CD4-positive, alpha-beta T cell treated with Interleukin-6 at 100 ng/mL for 8 hours (primary cell): ENCODE measurements around the gene TMEM8B.

Source experiments
- DNase-seq: peaks from one replicate; pipeline ENCODE4 v3.0.0-alpha.2; 2020; ENCODE audit warnings: mixed read lengths, low spot score

The TMEM8B gene

DNA sequence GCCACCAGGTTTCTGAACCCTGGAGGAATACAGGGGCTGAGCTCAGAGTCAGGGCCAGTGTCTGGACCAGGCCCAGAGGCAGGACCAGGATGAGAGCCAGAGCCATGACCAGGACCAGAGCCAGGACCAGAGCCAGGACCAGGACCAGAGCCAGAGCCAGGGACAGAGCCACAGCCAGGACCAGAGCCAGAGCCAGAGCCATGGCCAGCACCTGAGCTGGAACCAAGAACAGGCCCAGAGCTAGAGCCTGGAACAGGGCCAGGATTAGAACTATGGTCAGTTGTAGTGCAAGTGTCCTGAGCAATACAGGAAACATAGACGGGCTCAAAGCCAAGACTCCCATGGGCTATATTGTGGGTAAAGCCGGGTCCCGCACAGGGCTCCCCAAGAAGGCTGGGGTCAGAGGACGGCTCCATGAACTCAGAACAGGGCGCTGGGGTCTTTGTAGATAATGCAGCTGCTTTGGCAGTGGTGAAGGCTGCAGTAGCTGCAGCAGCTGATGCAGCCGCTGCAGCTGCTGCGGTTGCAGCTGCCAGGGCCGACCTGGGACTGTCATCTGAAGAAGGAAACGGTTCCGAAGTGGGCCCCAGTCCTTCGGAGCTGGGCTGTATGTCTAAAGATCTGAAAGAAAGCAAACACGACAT is 17.5 kb upstream of the TMEM8B start:
- DNase-seq, result no peak

- peak; percentile 97 for DNase-seq
Measured at GRCh38 chr9:35812025-35812602, 16.9 kb upstream of the TMEM8B start, which contains the start of gene SPAG8. Gene SPAG8 (minus strand): TSS chr9:35812262. CDS start chr9:35812147, 115 bp downstream.

DNA sequence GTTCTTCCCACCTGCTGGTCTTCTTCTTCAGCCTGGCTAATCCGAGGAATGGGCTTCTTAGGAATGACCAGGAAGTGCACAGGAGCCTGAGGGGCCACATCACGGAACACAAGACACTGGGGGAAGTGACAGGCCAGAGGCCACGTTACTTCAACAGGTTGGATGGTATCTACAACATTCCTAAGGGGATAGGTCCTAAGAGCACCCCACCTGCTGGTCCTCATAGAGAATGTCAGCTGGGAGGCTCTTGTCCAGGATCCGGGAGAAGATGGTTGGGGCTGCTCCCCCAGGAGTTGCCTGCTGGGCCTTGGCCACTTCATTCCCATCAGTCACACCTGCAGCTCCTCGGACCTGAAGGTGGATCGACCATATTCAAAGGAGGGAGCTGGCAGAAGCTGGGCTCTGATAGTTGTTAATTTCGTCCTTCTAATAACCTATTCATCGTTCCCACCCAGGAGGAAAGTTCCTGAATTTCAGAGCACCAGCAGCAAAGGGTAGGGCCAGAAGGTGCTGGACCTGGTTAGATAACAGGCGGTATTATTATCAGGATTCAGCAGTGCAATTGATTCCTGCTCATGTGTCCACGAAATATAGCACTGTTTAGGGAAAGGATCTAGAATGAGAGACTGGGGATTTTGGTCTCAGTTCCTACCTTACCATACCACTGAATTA is 15.5 kb upstream of the TMEM8B start:
- DNase-seq, result no peak

- peak; percentile 20 for DNase-seq
Measured at GRCh38 chr9:35814106-35814840, 14.8 kb upstream of the TMEM8B start.

GRCh38 chr9:35814841-35815543 is 14.0 kb upstream of the TMEM8B start, which contains the start of gene HINT2:
Gene HINT2 (minus strand): TSS chr9:35815042. CDS start chr9:35814979, 63 bp downstream.
- peak; percentile 97 for DNase-seq

DNA sequence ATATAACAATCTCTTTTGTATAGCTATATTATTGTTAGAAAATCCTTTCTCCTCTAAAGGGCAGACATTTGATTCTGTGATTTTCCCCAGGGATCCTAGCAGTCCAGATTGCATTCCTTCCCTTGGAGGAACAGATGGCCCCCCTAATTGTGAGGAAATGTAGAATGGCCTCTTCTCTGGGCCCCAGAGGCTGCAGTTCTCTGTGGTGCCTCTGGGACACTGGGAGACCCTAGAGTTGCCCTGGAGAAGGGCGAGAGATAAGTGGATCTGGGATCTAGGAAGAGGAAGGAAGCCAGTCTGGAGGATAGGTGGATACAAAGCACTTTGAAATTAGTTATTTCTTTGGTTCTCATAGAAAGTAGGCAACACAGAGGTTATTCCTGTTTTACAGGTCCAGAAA is 12.3 kb upstream of the TMEM8B start:
- DNase-seq, result no peak

GRCh38 chr9:35818341-35818740 is 10.7 kb upstream of the TMEM8B start:
- DNase-seq, result no peak

DNA sequence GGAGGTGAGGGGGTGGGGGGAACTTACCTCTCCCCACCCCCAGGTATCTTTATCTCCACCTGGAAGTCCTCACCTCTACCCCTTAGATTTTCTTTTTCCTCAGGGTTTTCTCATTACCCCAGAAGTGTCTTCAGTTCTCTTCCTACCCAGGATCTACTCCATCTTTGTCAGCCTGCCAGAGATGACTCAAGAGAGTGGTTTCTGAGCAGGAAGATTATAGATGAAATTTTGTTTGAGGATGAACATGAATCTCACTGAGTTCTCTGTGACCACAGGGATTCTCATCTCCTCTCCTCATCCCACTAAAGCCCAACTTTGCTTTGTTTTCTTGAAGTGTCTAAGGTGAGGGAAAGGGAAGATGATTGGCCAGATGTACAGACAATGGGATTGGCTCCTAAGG is 9.0 kb upstream of the TMEM8B start:
- no peak for DNase-seq

GRCh38 chr9:35822926-35823325 is 6.1 kb upstream of the TMEM8B start:
- DNase-seq, result no peak

DNA sequence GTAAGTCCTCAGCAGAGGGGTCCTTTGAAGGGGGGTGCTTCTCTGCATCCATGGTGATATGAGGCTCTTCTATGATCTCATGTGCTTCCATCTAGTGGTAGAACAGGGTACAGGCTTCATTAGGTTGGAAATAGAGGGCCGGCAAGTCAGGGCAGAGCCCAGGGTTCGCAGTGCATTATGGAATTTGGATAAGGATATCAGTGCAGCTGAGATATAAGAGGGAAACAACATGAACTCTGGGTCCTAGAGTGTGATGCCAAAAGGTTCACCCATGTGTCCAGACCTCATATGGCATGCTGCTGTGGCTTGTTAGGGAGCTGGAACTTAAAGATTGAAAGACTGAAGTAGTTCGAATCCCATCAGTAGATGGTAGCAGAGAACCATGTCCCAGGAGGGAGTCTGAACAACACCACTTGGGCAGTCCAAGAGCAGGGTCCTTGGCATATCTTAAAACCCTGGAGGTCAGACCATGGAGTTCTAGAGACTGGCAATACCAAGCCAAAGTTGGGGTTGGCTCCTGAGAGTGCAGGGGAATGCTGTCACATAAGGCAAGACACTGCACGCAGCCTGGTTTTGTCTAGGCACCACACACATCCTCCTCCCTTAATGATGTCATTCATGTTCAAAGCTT is 2.8 kb upstream of the TMEM8B start:
- DNase-seq, result peak; percentile 39

DNA sequence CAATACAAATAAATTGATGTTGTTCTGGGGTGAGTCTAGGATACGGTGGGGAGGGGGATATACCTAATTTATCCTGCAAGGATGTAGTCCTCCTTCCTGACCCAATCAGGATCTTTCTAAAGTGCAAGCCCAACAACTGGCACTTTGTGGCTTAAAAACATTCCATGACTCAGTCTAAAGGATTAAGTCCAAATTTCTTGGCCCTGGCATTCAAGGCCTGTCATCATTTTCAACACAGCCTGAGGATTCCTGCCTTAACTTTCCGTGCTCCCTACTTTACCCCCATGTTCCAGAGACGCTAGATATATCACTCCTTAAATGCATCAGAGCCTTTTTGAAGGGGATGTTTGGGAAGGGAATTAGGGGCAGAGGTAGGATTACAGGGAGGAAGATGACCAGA is 1.5 kb upstream of the TMEM8B start:
- DNase-seq, result no peak

DNA sequence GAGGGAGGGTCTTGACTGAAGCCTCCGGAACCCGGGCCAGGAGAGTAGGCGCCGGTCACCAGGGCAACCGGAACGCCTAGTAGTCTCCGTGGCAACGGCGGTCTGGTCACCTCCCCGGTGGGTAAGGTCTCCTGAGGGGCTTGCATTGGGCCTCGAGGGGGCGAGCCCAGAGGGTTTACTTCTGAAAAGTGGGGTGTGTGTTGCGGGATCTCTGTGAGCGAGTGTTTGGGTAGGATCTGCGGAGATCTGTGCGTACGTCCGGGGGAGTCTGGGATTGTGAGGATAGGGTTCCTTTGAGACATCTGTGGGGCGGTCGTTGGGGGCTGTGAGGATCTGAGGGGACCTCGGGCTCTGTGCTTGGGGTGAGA is 328 bp upstream of the TMEM8B start, which contains the start of gene FAM221B:
Gene FAM221B, minus strand, starts transcription at position 17 of the 368 bp plus-strand sequence. CDS start 2,571 bp downstream, outside the sequence.
- no peak for DNase-seq

GRCh38 chr9:35829764-35830096 is 702 bp downstream of the TMEM8B start:
- no peak for DNase-seq

DNA sequence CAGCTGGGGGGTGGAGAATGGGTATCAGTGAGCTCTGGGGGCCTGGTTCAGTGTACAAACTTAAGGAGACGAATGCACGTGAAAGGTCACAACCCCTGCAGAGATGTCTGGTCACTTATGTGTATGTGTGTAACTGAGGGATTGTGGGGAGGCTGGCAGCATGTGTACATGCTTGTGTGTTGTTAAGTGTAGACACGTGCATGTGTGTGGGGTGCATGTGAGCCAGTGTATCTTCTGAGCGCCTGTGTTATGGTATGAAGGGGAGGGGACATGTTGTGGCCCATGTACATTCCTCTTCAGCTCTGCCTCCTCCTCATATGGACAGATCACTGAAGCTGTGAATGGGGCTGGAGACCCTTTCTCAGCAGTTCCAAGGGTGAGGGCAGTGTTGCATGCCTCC is 2.0 kb downstream of the TMEM8B start:
- no peak for DNase-seq

DNA sequence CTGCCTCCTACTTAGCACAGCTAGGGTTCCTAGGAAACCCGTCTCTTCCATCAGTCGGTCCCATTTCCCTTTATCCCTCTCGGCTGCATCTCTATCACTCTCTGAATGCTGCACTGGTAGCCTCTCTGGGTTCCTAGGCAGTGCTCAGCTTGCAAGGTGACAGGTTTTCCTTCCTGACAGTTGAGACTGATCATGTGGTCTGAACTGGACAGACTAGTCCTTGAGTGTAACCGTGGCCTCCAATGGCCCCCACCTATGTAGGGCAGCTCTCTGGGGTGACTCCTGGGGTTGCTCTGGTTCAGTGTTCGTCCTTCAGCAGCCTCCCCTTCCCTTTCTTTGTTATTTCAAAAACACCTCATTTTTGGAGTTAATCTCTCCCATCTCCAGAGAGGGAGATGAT is 3.8 kb downstream of the TMEM8B start:
- DNase-seq, result no peak

DNA sequence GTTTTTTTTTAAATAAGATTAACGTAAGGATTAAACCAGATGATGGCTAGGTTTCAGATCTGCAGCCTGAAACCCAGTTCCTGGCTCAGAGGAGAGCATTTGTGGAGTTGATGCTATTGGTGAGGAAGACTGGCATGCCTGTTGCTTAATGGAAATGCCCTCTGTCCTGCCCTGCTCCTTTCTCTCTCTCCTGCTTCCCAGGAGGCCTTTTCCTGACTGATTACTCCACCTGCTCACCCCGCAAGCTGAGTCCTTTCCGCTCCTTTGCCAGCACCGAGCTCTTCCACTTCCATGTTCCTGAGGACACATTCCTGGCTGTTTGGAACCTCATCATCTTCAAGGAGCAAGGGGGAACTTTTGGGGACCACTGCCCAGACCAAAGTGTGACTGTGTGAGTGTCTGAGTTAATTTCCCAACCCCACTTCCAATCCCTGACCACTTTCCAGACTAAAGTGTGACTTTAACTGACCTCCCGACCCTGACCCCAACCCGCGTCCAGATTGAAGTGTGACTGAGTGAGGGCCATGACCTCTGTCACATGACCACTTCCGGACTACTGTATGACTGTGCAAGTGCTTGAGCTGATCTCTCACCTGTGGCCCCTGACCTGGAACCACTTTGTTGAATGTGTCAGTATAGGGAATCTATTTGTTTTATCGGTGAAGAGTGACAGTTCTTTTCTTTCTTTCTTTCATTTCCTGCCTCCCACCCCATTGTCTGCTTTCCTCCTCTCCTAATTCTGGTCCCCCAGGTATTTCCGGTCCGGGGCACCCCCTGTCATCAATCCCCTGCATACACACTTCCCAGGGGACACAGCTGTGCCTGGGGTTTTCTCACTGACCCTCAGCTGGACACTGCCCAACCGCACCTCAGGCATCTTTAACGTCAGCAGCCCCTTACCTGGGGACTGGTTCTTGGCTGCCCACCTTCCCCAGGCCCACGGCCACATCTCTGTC is 5.5 kb downstream of the TMEM8B start:
- DNase-seq, result no peak

GRCh38 chr9:35835216-35835632 is 6.2 kb downstream of the TMEM8B start:
- DNase-seq, result no peak

GRCh38 chr9:35835766-35836165 is 6.7 kb downstream of the TMEM8B start:
- DNase-seq, result no peak

DNA sequence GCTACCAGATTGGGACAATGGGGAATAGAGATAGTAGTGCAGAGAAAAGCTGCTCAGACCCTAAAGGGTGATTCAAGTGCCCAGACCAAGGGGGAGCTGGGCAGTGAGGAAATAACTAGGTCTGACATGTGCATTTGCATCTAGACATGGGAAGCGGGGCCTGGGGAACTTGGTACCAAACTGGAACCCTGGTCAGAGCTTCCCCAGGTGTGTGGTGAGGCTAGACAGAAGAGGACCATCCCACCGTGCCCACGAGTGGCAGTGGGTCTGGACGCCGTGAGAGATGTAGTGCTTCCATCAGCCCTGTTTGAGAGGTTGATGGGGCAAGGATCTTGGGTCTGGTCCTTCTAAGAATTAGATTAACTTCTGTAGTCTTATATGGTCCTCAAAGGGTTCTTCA is 7.6 kb downstream of the TMEM8B start:
- no peak for DNase-seq

DNA sequence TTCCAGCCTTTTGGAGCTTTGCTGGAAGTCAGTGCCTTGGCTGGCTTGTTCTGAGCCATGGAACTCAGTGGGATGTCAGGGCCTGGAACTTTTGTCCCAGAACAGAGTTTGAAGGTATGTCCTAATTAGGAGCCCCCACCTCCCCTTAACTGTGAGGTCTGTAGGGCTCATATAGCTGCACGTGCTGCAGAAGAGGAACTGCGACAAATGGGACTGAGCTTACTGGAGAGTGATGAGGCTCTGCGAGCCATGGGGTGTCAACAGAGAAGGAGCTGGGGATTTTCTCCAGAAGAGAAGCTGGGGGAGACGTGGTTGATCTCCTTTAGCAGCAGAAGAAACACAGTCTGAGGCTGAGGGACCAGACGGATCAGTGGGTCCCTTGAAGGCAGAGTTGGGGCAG is 10.9 kb downstream of the TMEM8B start:
- DNase-seq, result no peak
